ENCODE results near the gene DOCK9.

- TF ChIP-seq CTCF (conservative IDR thresholded peaks at IDR 0.05 in 1 of 2, IDR thresholded peaks at IDR 0.05 in 1 of 2; ENCODE audit: low read depth in 1 of 2, low read length in 2 of 2) (no peak), EZH2 (IDR thresholded peaks at IDR 0.05; ENCODE audit: low read length, missing control alignments) (no peak)
Measured at GRCh38 chr13:98824376-98825160, 153.3 kb downstream of the DOCK9 start.
